HG03039 (cell line): ENCODE measurements around the gene NEK7.

Experiments used
- ATAC-seq: cut with Tn5 transposase; IDR thresholded peaks from one replicate; pipeline ENCODE4 v1.9.1; 2021; ENCODE audit warnings: mild to moderate bottlenecking, moderate library complexity; ENCODE audit not compliant: unreplicated experiment

NEK7 gene

GRCh38 chr1:198253259-198253658 is 96.5 kb downstream of the NEK7 start:
- ATAC-seq = peak; percentile 72

GRCh38 chr1:198253668-198254067 is 96.9 kb downstream of the NEK7 start:
- ATAC-seq = peak; percentile 94

- no peak for ATAC-seq
Measured at GRCh38 chr1:198254521-198254920, 97.7 kb downstream of the NEK7 start.

- no peak for ATAC-seq
Measured at GRCh38 chr1:198254948-198255347, 98.2 kb downstream of the NEK7 start.

GRCh38 chr1:198255784-198256183 is 99.0 kb downstream of the NEK7 start:
- ATAC-seq = no peak

- ATAC-seq = peak; percentile 52
Measured at GRCh38 chr1:198258491-198258890, 101.7 kb downstream of the NEK7 start.

GRCh38 chr1:198259333-198260074 is 102.7 kb downstream of the NEK7 start:
- no peak for ATAC-seq

GRCh38 chr1:198261886-198262285 is 105.1 kb downstream of the NEK7 start:
- no peak for ATAC-seq

GRCh38 chr1:198263186-198263585 is 106.4 kb downstream of the NEK7 start:
- no peak for ATAC-seq

GRCh38 chr1:198264282-198264681 is 107.5 kb downstream of the NEK7 start:
- ATAC-seq = no peak

- no peak for ATAC-seq
Measured at GRCh38 chr1:198265073-198265661, 108.4 kb downstream of the NEK7 start.

GRCh38 chr1:198267056-198267455 is 110.3 kb downstream of the NEK7 start:
- ATAC-seq = no peak

- ATAC-seq = no peak
Measured at GRCh38 chr1:198267921-198268320, 111.1 kb downstream of the NEK7 start.

GRCh38 chr1:198268784-198269645 is 112.2 kb downstream of the NEK7 start:
- ATAC-seq = no peak

GRCh38 chr1:198269646-198269940 is 112.8 kb downstream of the NEK7 start:
- no peak for ATAC-seq

GRCh38 chr1:198270273-198270828 is 113.6 kb downstream of the NEK7 start:
- ATAC-seq = no peak

- no peak for ATAC-seq
Measured at GRCh38 chr1:198271467-198271866, 114.7 kb downstream of the NEK7 start.

GRCh38 chr1:198272492-198272891 is 115.7 kb downstream of the NEK7 start:
- ATAC-seq = no peak

GRCh38 chr1:198273748-198274295 is 117.0 kb downstream of the NEK7 start:
- ATAC-seq = no peak

- ATAC-seq = no peak
Measured at GRCh38 chr1:198275597-198275996, 118.8 kb downstream of the NEK7 start.

- ATAC-seq = no peak
Measured at GRCh38 chr1:198276241-198276640, 119.4 kb downstream of the NEK7 start.
